Heart left ventricle (tissue), 16 donors: ENCODE results near the gene CHAF1B. TPM values are rescaled to one million over a fixed set of nuclear protein-coding genes. Genes with fewer than 3 reads are reported as not detected.
A peak's percentile ranks its signal among the peaks of the same experiment; 100 is the strongest.

Experiments used
- ATAC-seq, 4 donors: fragments of 200-7000 bp; cut with Tn5 transposase; one replicate each; pipeline ENCODE4 v1.9.1; 2020 to 2022; ENCODE audit warnings: moderate library complexity in 4 of 4, mild to moderate bottlenecking in 3 of 4, moderate number of reproducible peaks in 1 of 4
- DNase-seq, 5 donors: peaks; one replicate each; pipeline ENCODE4 v3.0.0-alpha.2; 2020
- H3K27ac ChIP-seq, 12 donors: fragments of 200-600 bp; sonication (generic) in 4 of 12; one replicate each; pipeline versions ENCODE4 v1.5.0 to v1.8.0; 2016 to 2022; ENCODE audit warnings: mild to moderate bottlenecking in 2 of 12
- H3K27me3 ChIP-seq, 9 donors: fragments of 200-600 bp; sonication (generic) in 2 of 9; one replicate each; pipeline versions ENCODE4 v1.5.1 to v1.8.0; 2016 to 2022; ENCODE audit warnings: mild to moderate bottlenecking in 3 of 9
- H3K36me3 ChIP-seq, 9 donors: fragments of 200-600 bp; sonication (generic) in 2 of 9; one replicate each; pipeline versions ENCODE4 v1.5.0 to v1.8.0; 2018 to 2022; ENCODE audit warnings: mild to moderate bottlenecking in 2 of 9
- H3K4me1 ChIP-seq, 12 donors: fragments of 200-600 bp; sonication (generic) in 4 of 12; one replicate each; pipeline versions ENCODE4 v1.5.0 to v1.8.0; 2016 to 2022; ENCODE audit warnings: mild to moderate bottlenecking in 3 of 12
- H3K4me3 ChIP-seq, 12 donors: fragments of 200-600 bp; sonication (generic) in 4 of 12; one replicate each; pipeline versions ENCODE4 v1.5.0 to v1.8.0; 2017 to 2022; ENCODE audit warnings: mild to moderate bottlenecking in 9 of 12, moderate library complexity in 4 of 12
- H3K9me3 ChIP-seq, 12 donors: fragments of 200-600 bp; sonication (generic) in 4 of 12; one replicate each; pipeline versions ENCODE4 v1.5.0 to v1.8.0; 2016 to 2022; ENCODE audit warnings: mild to moderate bottlenecking in 1 of 12
- POLR2A ChIP-seq, 2 donors: fragments of 450-650 bp; IDR thresholded peaks; one replicate each; pipeline ENCODE4 v1.6.1; 2017; ENCODE audit warnings: antibody characterized with exemption in 2 of 2, mild to moderate bottlenecking in 2 of 2, moderate library complexity in 2 of 2
- WGBS, 4 donors: extraction: QIAGEN DNeasy Blood & Tissue Kit in 2 of 4; methylation state at CpG; one replicate each; pipeline versions ENCODE4 v1.1.5 to v1.1.7; 2013 to 2018; 5-methylcytosine and 5-hydroxymethylcytosine counted together
- intact Hi-C, 10 donors: fragments of 100-400 bp; cut with DNase I; formaldehyde crosslinking; loops; one replicate each; pipeline versions ENCODE4 v1.11.1 to v1.14.2; 2022
- polyA plus RNA-seq, 2 donors: library from polyadenylated mRNA; stranded (reverse); fragments of 200-250 nt; gene quantifications; one replicate each; pipeline ENCODE4 v1.2.3, GENCODE V29; 2013
- total RNA-seq, 9 donors: library from RNA; depleted of rRNA in 2 of 9; stranded (reverse); fragments of >200 nt in 2 of 9; fragmentation: NEBNext Ultra II Directional in 3 of 9; extraction: Animal tissue kit (Norgen Biotek cat#: 25700) in 3 of 9; gene quantifications; one replicate each; pipeline versions ENCODE4 v1.1.0 to v1.2.4, GENCODE V29; 2016 to 2023
- TF ChIP-seq, protein P1 (sequence below), 12 donors: fragments of 200-600 bp; sonication (generic) in 4 of 12; IDR thresholded peaks; one replicate each; pipeline versions ENCODE4 v1.5.0 to v1.8.0; 2018 to 2022; ENCODE audit warnings: antibody characterized with exemption in 12 of 12, mild to moderate bottlenecking in 5 of 12
- donor health status: ischemic (EF 13 %, LVEDD 7.1; RV severe dilation, severe dysfunction).
- donor health status: healthy with polysubstance abuse.
- donor health status: DM: no; HTN: yes; CAD: no.
- donor health status: DM: no; HTN: no; CAD: no.
- donor health status: ischemic (EF 25% LVEDD 6.9; RV normal size, moderate dysfunction).
- donor health status: ischemic (EF 25% LVEDD 5.7; RV mildly dilated, moderate dysfunction).
- donor health status: healthy.
- donor health status: DM: yes; HTN: yes; CAD: no.
- donor health status: ischemic (EF 35%, LVEDD 5.7; RV mildly dilated, moderate dysfunction).
- donor health status: nonischemic (EF 11% LVEDD 7.7; RV severe dilation, severe dysfunction).
- donor health status: DM: yes; HTN: yes; CAD: no.
- donor health status: PGD.
- donor health status: ischemic (EF 29% LVEDD 5.4; RV normal size, mild dysfunction).
- donor health status: nonischemic (EF 23%, LVEDD 6.1; RV moderate dilation, normal function).

The CHAF1B gene
- total and polyA plus RNA-seq, 11 donors = 0.12 to 1.9 (median 0.54) TPM

DNA sequence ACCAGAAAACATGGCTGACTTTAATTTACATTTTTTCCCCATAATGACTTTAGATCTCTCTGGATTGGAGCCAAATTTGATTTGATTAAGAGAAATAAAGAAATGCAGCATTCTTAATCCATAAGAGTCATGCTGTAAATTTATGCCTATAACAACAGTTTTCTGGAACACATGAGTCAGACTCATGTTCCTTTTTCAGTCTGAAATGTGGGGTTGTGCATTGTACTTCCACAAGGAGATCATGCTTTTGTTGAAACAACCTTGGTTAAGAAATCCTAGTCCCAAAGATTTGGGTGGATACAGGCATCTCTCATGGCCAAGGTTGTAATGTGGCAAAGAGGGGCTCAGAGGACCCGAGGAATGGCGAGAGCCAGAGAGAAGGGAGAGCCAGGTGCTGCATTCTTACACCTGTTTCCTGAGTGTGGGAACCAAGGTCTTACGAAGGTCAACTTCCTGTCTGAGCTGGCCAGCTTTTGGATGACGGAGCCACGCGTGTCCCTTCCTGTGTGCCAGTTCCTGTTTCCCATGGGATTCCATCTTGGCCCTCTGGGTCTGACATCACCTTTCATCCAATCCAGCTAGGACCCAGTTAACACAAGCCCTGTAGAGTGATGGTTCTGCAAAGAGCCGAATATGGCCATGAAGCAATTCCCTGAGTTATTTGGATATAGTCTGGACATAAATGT is 71.7 kb downstream of the CHAF1B start:
- Histone ChIP-seq H3K27ac (no peak overlapping the region), H3K9me3 (no peaks in the 10 kb centered on the region), H3K36me3 (no peaks in the 10 kb centered on the region), H3K27me3 (peaks cover 0 to 9% (median 0%) of the 10 kb centered on the region in 9 donors), H3K4me1 (peaks cover 0 to 13% (median 0%) of the 10 kb centered on the region in 12 donors), H3K4me3 (no peak overlapping the region)
- 59 to 74% (median 67%) methylated on average over 7 of the region's 7 CpGs for WGBS, 4 donors
- DNase-seq (no peak), ATAC-seq (peak in 1 of 4 donors; percentile 18)
- TF ChIP-seq POLR2A (IDR thresholded peaks at IDR 0.05) = no peak
- TF ChIP-seq, protein P1, sequence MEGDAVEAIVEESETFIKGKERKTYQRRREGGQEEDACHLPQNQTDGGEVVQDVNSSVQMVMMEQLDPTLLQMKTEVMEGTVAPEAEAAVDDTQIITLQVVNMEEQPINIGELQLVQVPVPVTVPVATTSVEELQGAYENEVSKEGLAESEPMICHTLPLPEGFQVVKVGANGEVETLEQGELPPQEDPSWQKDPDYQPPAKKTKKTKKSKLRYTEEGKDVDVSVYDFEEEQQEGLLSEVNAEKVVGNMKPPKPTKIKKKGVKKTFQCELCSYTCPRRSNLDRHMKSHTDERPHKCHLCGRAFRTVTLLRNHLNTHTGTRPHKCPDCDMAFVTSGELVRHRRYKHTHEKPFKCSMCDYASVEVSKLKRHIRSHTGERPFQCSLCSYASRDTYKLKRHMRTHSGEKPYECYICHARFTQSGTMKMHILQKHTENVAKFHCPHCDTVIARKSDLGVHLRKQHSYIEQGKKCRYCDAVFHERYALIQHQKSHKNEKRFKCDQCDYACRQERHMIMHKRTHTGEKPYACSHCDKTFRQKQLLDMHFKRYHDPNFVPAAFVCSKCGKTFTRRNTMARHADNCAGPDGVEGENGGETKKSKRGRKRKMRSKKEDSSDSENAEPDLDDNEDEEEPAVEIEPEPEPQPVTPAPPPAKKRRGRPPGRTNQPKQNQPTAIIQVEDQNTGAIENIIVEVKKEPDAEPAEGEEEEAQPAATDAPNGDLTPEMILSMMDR (IDR thresholded peaks at IDR 0.05) = no peak
- intact Hi-C loops = no loop called here

DNA sequence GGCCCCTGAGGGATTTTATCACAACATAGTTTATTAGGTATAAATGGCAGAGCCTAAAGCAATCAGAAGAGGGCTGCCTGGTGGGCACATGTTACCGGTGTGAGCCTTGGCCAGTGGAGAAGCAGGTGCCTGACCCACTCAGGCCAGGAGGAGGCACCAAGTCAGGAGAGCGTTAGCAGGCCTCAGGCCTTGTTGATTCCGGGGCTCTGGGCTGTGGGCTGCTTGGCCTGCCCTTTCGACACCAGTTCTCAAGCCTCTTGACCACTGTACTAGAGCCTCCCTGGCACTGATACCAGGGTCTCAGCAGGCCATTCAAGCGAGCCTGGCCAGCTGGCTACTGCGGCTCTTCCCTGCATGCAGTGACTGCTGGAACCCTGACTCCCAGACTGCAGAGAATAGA is 73.9 kb downstream of the CHAF1B start:
- Histone ChIP-seq H3K27ac (no peak overlapping the region), H3K4me1 (peaks cover 0 to 9% (median 0%) of the 10 kb centered on the region in 12 donors), H3K36me3 (no peaks in the 10 kb centered on the region), H3K9me3 (no peaks in the 10 kb centered on the region), H3K4me3 (no peak overlapping the region), H3K27me3 (peaks cover 0 to 9% (median 0%) of the 10 kb centered on the region in 9 donors)
- intact Hi-C loops = no loop called here
- TF ChIP-seq, protein P1 (IDR thresholded peaks at IDR 0.05) = no peak
- TF ChIP-seq POLR2A (IDR thresholded peaks at IDR 0.05) = no peak
- ATAC-seq = no peak
- no peak for DNase-seq
- 85 to 97% (median 96%) methylated on average over 5 to 6 of the region's 6 CpGs for WGBS, 4 donors

DNA sequence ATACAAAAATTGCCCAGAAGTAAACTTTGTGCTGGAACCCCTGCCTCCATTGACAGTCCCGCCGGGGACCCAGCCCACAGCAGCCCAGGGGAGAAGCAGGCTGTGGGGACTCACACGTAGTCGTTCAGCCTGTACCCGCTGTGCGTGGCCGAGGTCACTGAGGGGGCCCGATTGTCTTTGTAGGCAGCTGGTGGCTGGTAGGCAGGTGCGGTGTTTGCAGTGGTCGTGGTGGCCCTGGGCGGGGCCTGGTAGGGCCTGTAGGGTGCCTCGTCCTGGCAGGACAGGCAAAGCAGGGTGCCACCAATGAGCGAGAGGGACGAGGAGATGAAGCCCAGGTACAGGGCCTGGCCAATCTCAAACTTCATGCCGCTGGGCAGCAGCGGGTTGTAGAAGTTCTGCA is 75.7 kb downstream of the CHAF1B start:
- DNase-seq (no peak), ATAC-seq (no peak)
- H3K36me3 ChIP-seq = no peaks in the 10 kb centered on the region
- intact Hi-C loops = loop anchor here in 1 of 10 donors (5.0 kb wide), 1 partner anchor 51 kb away; no protein-coding TSS in a partner anchor
- TF ChIP-seq, protein P1 (IDR thresholded peaks at IDR 0.05) = no peak
- no peak for TF ChIP-seq POLR2A (IDR thresholded peaks at IDR 0.05)
- no peaks in the 10 kb centered on the region for H3K9me3 ChIP-seq
- peaks cover 0 to 16% (median 0%) of the 10 kb centered on the region in 12 donors for H3K4me1 ChIP-seq
- no peak overlapping the region for H3K4me3 ChIP-seq
- WGBS, 4 donors = 87 to 91% (median 89%) methylated on average over 16 of the region's 16 CpGs
- H3K27ac ChIP-seq = no peak overlapping the region
- peaks cover 0 to 9% (median 0%) of the 10 kb centered on the region in 9 donors for H3K27me3 ChIP-seq

DNA sequence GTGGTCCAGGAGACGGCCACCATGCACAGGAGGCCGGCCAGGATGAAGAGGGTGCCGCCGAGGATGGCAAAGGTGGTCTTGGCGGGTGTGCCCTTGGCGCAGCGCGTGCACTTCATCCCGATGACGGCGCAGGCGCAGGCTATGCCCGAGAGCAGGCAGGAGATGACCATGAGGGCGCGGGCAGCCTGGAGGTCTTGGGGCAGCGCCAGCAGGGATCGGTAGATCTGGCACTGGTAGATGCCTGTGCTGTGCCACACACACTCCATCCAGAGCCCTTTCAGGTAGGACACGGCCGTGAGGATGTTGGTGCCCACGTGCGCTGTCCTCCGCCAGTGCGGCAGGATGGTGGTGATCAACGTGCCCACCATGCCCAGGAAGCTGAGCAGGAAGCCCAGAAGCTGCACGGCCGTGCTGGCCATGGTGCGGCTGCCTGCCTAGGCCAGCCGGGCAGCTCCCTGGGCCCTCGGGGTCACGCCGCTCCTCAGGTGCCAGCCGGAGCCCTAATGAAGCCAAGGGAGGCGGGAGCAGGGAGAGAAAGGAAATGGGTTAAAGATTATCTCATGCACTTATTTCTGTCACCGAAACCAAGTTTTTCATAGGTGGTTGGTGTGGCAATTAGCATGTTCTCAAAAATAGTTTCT is 76.2 kb downstream of the CHAF1B start:
- intact Hi-C loops = loop anchor here in 1 of 10 donors (5.0 kb wide), 1 partner anchor 51 kb away; no protein-coding TSS in a partner anchor
- Histone ChIP-seq H3K4me3 (no peak overlapping the region), H3K27me3 (peaks cover 0 to 9% (median 0%) of the 10 kb centered on the region in 9 donors), H3K4me1 (peaks cover 0 to 16% (median 0%) of the 10 kb centered on the region in 12 donors), H3K27ac (no peak overlapping the region), H3K9me3 (no peaks in the 10 kb centered on the region), H3K36me3 (no peaks in the 10 kb centered on the region)
- DNase-seq (no peak), ATAC-seq (no peak)
- 90 to 93% (median 92%) methylated on average over 34 of the region's 34 CpGs for WGBS, 4 donors
- TF ChIP-seq, protein P1 (IDR thresholded peaks at IDR 0.05) = no peak
- no peak for TF ChIP-seq POLR2A (IDR thresholded peaks at IDR 0.05)
